Right kidney (tissue), 9 donors: Measurements from ENCODE around the gene MAGEE1.
A peak's percentile ranks its signal among the peaks of the same experiment; 100 is the strongest.

Experiments used
- DNase-seq: peaks from one replicate; pipeline ENCODE4 v3.0.0-alpha.2; 2016
- long read RNA-seq, 8 donors: transcript quantifications; one replicate each; lab custom pipeline, GENCODE V29; 2026

Gene MAGEE1, protein sequence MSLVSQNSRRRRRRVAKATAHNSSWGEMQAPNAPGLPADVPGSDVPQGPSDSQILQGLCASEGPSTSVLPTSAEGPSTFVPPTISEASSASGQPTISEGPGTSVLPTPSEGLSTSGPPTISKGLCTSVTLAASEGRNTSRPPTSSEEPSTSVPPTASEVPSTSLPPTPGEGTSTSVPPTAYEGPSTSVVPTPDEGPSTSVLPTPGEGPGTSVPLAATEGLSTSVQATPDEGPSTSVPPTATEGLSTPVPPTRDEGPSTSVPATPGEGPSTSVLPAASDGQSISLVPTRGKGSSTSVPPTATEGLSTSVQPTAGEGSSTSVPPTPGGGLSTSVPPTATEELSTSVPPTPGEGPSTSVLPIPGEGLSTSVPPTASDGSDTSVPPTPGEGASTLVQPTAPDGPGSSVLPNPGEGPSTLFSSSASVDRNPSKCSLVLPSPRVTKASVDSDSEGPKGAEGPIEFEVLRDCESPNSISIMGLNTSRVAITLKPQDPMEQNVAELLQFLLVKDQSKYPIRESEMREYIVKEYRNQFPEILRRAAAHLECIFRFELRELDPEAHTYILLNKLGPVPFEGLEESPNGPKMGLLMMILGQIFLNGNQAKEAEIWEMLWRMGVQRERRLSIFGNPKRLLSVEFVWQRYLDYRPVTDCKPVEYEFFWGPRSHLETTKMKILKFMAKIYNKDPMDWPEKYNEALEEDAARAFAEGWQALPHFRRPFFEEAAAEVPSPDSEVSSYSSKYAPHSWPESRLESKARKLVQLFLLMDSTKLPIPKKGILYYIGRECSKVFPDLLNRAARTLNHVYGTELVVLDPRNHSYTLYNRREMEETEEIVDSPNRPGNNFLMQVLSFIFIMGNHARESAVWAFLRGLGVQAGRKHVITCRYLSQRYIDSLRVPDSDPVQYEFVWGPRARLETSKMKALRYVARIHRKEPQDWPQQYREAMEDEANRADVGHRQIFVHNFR
- long read RNA-seq, donor 1, transcript MAGEE1-201 (1 exons, 3,630 nt): major isoform, 5 of 5 reads
- long read RNA-seq, donor 1, partial matches to known transcripts: 0 of 5 reads
- long read RNA-seq, donor 1, other reads (novel, unspliced or antisense): 0 of 5 reads
- long read RNA-seq, donor 2, transcript MAGEE1-201 (1 exons, 3,630 nt): major isoform, 5 of 5 reads
- long read RNA-seq, donor 2, partial matches to known transcripts: 0 of 5 reads
- long read RNA-seq, donor 2, other reads (novel, unspliced or antisense): 0 of 5 reads
- long read RNA-seq, donor 3, transcript MAGEE1-201 (1 exons, 3,630 nt): major isoform, 10 of 10 reads
- long read RNA-seq, donor 3, partial matches to known transcripts: 0 of 10 reads
- long read RNA-seq, donor 3, other reads (novel, unspliced or antisense): 0 of 10 reads
- long read RNA-seq, donor 4, transcript MAGEE1-201 (1 exons, 3,630 nt): major isoform, 5 of 5 reads
- long read RNA-seq, donor 4, partial matches to known transcripts: 0 of 5 reads
- long read RNA-seq, donor 4, other reads (novel, unspliced or antisense): 0 of 5 reads
- long read RNA-seq, donor 5, partial matches to known transcripts: 0 of 3 reads
- long read RNA-seq, donor 5, other reads (novel, unspliced or antisense): 0 of 3 reads
- long read RNA-seq, donor 6, transcript MAGEE1-201 (1 exons, 3,630 nt): major isoform, 6 of 6 reads
- long read RNA-seq, donor 6, partial matches to known transcripts: 0 of 6 reads
- long read RNA-seq, donor 6, other reads (novel, unspliced or antisense): 0 of 6 reads
- long read RNA-seq, donor 7, transcript MAGEE1-201 (1 exons, 3,630 nt): major isoform, 18 of 18 reads
- long read RNA-seq, donor 7, partial matches to known transcripts: 0 of 18 reads
- long read RNA-seq, donor 7, other reads (novel, unspliced or antisense): 0 of 18 reads
- long read RNA-seq, donor 8, partial matches to known transcripts: 0 of 2 reads
- long read RNA-seq, donor 8, other reads (novel, unspliced or antisense): 0 of 2 reads

DNA sequence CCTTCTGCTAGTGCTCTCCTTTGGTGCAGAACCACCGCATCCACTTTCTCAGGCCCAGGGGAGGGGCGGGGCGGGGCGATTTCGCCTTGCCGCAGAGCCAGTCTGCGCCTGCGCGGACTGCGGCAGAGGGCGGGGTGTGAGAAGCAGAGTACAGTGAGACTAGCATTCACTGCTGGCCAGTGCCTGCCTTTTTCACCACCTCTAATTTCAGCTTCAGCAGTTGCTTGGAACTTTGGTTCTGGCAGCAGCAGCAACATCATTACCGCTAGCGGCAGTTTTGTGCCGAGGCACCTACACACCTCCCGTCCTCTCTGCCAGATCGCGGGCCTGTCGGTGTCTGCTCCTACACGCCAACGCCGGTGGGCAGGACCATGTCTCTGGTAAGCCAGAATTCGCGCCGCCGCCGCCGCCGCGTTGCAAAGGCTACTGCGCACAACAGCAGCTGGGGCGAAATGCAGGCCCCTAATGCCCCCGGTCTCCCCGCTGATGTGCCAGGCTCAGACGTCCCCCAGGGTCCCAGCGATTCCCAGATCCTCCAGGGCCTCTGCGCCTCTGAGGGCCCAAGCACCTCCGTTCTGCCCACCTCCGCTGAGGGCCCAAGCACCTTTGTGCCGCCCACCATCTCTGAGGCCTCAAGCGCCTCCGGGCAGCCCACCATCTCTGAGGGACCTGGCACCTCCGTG is at the start of gene MAGEE1:
Gene MAGEE1 (plus strand): TSS at position 151 of the 683 bp plus-strand sequence. CDS start 221 bp downstream, at position 372.
- peak; percentile 75 for DNase-seq

DNA sequence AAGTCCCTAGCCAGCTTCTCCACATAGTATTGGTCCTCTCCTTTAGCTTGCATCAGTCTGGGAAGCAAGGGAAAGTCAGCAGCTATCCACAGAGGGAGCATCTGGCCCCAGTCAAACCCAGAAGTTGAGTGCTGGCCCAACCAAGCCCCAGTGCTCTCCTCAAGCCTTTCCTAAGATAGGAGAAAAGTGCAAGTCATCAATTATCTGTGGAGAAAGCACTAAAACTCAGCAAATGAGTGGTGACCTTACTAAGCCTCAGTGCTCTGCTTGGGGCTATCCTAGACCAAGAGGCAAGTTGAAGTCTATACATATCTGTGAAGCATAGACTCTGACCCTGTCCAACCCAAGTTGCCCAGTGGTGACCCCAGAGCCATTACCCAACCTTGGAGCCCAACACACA is 28.5 kb upstream of the MAGEE1 start:
- DNase-seq: no peak

DNA sequence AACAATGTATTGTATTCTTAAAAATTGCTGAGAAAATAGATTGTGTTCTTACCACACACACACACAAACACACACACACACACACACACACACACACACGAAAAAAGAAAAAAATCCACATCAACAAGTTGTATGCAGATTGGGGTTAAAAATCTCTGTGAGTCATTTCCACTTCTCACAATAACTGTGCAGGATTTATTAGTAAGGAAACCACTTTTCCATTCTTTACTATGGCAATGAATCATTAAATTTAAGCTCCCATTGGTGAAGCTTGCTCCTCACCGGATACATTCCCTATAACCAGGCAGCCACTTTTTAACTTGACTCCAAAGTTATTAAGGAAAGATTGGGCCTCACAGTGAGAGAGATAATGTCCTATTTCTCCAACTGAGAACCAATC is 19.7 kb upstream of the MAGEE1 start:
- no peak for DNase-seq

DNA sequence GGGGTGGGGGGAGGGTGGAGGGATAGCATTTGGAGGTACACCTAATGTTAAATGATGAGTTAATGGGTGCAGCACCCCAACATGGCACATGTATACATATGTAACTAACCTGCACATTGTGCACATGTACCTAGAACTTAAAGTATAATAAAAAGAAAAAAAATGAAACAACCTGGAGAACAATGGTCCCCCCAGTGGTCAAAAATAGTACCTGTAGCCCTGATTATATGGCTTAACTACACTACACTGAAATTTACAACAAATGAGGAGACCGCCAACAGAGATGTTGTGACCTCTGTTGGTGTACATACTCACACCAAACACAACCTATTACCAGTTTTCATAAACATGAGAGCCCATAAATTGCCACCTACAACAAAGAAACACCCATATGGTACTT is 7.3 kb upstream of the MAGEE1 start:
- no peak for DNase-seq

DNA sequence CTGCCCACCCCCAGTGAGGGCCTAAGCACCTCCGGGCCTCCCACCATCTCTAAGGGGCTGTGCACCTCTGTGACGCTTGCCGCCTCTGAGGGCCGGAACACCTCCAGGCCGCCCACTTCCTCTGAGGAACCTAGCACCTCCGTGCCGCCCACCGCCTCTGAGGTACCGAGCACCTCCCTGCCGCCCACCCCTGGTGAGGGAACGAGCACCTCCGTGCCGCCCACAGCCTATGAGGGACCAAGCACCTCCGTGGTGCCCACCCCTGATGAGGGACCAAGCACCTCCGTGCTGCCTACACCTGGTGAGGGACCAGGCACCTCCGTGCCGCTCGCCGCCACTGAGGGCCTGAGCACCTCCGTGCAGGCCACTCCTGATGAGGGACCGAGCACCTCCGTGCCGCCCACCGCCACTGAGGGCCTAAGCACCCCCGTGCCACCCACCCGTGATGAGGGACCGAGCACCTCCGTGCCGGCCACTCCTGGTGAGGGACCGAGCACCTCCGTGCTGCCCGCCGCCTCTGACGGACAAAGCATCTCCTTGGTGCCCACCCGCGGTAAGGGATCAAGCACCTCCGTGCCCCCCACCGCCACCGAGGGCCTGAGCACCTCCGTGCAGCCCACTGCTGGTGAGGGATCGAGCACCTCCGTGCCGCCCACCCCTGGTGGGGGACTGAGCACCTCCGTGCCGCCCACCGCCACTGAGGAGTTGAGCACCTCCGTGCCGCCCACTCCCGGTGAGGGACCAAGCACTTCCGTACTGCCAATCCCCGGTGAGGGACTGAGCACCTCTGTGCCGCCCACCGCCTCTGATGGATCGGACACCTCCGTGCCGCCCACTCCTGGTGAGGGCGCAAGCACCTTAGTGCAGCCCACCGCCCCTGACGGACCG is 977 bp downstream of the MAGEE1 start:
- peak; percentile 26 for DNase-seq

DNA sequence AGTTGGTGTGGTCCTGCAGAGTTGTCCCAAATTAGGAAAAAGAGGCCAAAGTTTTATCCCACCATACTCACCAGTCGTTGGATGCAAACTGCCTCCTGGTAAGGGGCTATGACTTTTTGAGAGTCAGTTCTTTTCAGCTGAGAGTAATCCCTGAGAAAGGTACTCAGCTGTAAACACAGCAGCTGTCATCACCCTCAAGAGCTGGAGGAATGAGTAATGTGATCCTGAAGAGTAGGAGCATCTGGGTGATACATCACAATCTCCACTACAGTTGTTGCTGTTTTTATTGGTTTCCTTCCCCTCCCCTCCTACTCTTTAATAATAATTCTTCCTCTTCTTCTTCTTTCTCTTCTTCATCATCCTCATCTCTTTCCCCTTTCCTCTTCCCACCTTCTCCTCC is 5.7 kb downstream of the MAGEE1 start:
- DNase-seq: no peak

DNA sequence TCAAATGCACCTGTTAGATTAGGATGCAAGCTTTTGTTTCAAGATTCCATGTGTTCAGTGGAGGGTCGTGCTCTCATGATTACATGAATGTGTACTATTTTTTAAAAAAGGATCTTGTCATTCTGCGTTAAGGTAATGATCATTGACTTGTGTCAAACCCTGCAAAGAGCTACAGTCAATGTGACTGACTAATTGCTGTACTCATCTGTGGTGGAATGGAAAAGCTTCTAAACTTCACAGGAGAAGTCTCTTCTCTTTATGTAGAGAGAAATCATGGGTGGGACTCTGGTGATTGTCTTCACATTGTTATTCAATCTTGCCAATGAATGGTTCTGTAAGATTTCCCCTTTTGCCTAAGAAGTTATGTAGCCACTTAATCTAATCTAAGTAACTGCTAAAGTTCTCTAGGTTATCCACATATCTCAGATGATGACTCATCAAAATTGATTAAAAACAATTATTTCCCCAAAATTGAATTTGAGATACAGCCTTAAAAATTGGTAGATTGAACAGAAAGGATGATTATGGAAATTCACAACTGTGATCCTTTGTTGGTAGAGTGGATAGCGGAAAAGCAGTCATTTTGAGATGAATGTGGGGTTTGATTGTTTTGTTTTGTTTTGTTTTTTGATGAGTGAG is 6.7 kb downstream of the MAGEE1 start:
- no peak for DNase-seq

DNA sequence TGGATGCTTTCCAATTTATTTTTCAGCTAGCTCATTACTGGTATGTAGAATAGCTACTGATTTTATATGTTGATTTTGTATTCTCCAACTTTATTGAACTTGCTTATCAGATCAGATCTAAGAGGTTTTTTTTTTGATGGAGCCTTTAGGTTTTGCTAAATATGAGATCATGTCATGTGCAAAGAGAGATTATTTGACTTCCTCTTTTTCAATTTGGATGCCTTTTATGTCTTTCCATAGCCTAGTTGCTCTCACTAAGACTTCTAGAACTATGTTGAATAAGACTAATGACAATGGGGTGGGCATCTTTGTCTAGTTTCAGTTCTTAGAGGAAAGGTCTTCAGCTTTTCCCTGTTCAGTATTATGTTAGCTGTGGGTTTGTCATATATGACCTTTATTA is 11.7 kb downstream of the MAGEE1 start:
- DNase-seq: no peak

DNA sequence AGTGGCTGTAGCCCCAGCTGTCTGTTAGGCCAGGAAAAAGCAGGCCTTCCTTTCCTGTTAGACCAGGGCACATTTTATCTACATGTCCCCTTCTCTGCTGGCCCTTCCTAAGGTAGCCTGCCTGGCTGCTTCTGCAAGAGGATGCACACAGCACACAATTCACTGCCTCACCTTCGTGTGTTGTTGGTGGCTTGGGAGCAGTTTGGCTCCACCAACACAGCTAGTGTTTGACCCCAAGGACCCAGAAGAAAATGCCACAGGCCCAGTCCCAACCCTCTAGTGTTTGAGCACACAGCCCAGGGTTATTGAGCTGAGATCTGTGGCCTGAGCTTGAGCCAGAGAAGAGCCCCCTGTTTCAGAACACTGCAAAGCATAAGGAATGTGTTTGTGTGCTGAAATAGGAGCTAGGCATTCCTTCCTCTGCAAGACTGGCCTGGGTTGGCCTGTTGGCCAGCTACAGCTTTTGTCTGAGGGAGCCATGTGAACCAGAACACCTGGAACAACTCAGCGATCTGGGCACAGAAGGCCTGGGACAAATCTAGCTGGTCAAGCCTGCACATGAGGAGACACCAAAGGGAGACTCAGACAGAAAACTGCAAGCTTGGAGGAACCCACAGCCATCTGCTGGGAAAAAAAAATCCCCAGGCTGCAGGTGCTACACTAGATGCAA is 26.4 kb downstream of the MAGEE1 start:
- no peak for DNase-seq

DNA sequence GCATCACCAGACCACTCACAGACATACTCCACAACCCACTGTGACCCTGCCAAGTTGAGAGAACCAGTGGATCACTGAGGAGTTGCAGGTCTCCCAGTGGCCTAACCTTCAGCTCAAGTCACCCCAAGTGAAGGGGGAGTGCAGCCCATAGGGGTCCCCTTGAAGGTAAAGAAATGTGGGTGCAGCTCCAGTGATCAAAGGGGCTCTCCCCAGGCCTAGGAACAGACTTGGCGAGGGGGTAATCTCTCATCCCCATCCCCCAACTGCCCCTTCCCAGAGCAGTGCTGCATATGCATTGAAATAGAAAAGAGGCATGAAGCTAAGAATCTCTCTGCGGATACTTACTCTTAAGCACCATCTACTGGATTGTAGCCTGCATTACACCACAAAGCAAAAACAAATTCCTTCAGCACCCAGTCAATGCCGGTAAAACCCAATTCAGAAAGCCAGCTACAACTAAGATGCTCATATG is 27.0 kb downstream of the MAGEE1 start:
- DNase-seq: peak; percentile 3

DNA sequence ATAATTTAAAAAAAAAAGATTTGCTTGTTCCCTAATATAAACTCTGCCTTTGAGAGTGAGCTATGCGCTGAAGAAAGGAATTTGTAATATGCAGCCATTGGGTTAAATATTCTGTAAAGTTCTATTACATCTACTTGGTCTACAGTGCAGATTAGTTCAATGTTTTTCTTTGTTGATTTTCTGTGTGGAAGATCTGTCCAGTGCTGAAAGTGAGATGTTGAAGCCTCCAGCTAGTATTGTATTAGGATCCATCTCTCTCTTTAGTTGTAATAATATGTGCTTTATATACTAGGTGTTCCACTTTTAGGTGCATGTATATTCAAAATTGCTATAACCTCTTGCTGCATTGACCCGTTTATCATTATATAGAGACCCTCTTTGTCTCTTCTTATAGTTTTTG is 49.8 kb downstream of the MAGEE1 start:
- no peak for DNase-seq
